Spleen (tissue), 11 donors: ENCODE results near the gene SASH3. TPM values are rescaled to one million over a fixed set of nuclear protein-coding genes. Genes with fewer than 3 reads are reported as not detected.
A peak's percentile ranks its signal among the peaks of the same experiment; 100 is the strongest.

ENCODE experiments used
- DNase-seq: peaks from one replicate; pipeline ENCODE4 v3.0.0-alpha.2; 2020
- H3K27ac ChIP-seq, 8 donors: fragments of 200-600 bp; sonication (generic) in 7 of 8; 1 replicate in 4 of 8; 2 replicates in 4 of 8; pipeline versions ENCODE4 v1.5.0 to v1.8.0; 2016 to 2021; ENCODE audit warnings: inconsistent platforms in 4 of 8, mild to moderate bottlenecking in 4 of 8, moderate library complexity in 1 of 8
- H3K27me3 ChIP-seq, 7 donors: fragments of 200-600 bp; sonication (generic) in 6 of 7; replicated peaks in 1 of 7; 1 replicate in 4 of 7; 2 replicates in 3 of 7; pipeline versions ENCODE4 v1.5.0 to v1.8.0; 2016 to 2021; ENCODE audit warnings: inconsistent platforms in 3 of 7, mild to moderate bottlenecking in 1 of 7
- H3K36me3 ChIP-seq, 6 donors: fragments of 200-600 bp; sonication (generic) in 5 of 6; 1 replicate in 4 of 6; 2 replicates in 2 of 6; pipeline versions ENCODE4 v1.5.0 to v1.8.0; 2016 to 2021; ENCODE audit warnings: inconsistent platforms in 2 of 6
- H3K4me1 ChIP-seq, 6 donors: fragments of 200-600 bp; sonication (generic) in 5 of 6; 1 replicate in 3 of 6; 2 replicates in 3 of 6; pipeline versions ENCODE4 v1.5.0 to v1.8.0; 2016 to 2021; ENCODE audit warnings: inconsistent platforms in 3 of 6
- H3K4me3 ChIP-seq, 8 donors: fragments of 200-600 bp; sonication (generic) in 7 of 8; 1 replicate in 4 of 8; 2 replicates in 4 of 8; pipeline versions ENCODE4 v1.5.0 to v1.8.0; 2016 to 2021; ENCODE audit warnings: inconsistent platforms in 4 of 8, mild to moderate bottlenecking in 4 of 8, moderate library complexity in 2 of 8
- H3K9me3 ChIP-seq, 8 donors: fragments of 200-600 bp; sonication (generic) in 7 of 8; 1 replicate in 4 of 8; 2 replicates in 4 of 8; pipeline versions ENCODE4 v1.5.0 to v1.8.0; 2016 to 2021; ENCODE audit warnings: inconsistent platforms in 4 of 8
- CTCF ChIP-seq, 11 experiments: fragments of 200-600 bp in 7 of 11; fragments of 450-650 bp in 4 of 11; sonication (generic) in 4 of 11; IDR thresholded peaks in 8 of 11; conservative IDR thresholded peaks in 3 of 11; 1 replicate in 7 of 11; 2 replicates in 4 of 11; pipeline versions ENCODE4 v1.4.0 to v1.8.0; 2016 to 2021; ENCODE audit warnings: antibody characterized with exemption in 11 of 11, inconsistent platforms in 4 of 11, mild to moderate bottlenecking in 1 of 11
- POLR2A ChIP-seq, 3 donors: fragments of 450-650 bp; IDR thresholded peaks; one replicate each; pipeline ENCODE4 v1.5.1; 2017; ENCODE audit warnings: antibody characterized with exemption in 3 of 3, mild to moderate bottlenecking in 1 of 3
- POLR2AphosphoS5 ChIP-seq, 3 donors: sonication (generic); formaldehyde crosslinking; IDR thresholded peaks; one replicate each; pipeline ENCODE4 v1.5.1; 2017; ENCODE audit warnings: antibody characterized with exemption in 3 of 3
- WGBS, 5 donors: extraction: QIAGEN DNeasy Blood & Tissue Kit in 3 of 5; methylation state at CpG; one replicate each; pipeline versions ENCODE4 v1.1.5 to v1.1.7; 2013 to 2018; 5-methylcytosine and 5-hydroxymethylcytosine counted together
- intact Hi-C: fragments of 100-400 bp; cut with DNase I; formaldehyde crosslinking; loops from one replicate; pipeline ENCODE4 v1.15.0; 2023; ENCODE audit warnings: low total_unique reads
- polyA plus RNA-seq, 3 donors: library from polyadenylated mRNA; stranded (reverse); fragments of 200-250 nt; gene quantifications; one replicate each; pipeline ENCODE4 v1.2.1, GENCODE V29; 2013
- total RNA-seq, 7 donors: library from RNA; depleted of rRNA in 3 of 7; stranded (reverse); fragments of >200 nt in 3 of 7; fragmentation: NEBNext Ultra II Directional in 4 of 7; extraction: Animal tissue kit (Norgen Biotek cat#: 25700) in 4 of 7; gene quantifications; one replicate each; pipeline versions ENCODE4 v1.1.0 to v1.2.1, GENCODE V29; 2016 to 2021
- donor health status: healthy with polysubstance abuse.
- donor health status: DM: no; HTN: no; CAD: no; lungs with moderate emphysema.
- donor health status: DM: no; HTN: no; CAD: no.
- donor health status: Bipolar disorder and iron deficiency.
- donor health status: healthy.
- donor health status: DM: no; HTN: no; CAD: no.
- donor health status: DM: yes; HTN: yes; CAD: no.

The SASH3 gene
- total and polyA plus RNA-seq, 10 donors: 111 to 204 (median 140) TPM

DNA sequence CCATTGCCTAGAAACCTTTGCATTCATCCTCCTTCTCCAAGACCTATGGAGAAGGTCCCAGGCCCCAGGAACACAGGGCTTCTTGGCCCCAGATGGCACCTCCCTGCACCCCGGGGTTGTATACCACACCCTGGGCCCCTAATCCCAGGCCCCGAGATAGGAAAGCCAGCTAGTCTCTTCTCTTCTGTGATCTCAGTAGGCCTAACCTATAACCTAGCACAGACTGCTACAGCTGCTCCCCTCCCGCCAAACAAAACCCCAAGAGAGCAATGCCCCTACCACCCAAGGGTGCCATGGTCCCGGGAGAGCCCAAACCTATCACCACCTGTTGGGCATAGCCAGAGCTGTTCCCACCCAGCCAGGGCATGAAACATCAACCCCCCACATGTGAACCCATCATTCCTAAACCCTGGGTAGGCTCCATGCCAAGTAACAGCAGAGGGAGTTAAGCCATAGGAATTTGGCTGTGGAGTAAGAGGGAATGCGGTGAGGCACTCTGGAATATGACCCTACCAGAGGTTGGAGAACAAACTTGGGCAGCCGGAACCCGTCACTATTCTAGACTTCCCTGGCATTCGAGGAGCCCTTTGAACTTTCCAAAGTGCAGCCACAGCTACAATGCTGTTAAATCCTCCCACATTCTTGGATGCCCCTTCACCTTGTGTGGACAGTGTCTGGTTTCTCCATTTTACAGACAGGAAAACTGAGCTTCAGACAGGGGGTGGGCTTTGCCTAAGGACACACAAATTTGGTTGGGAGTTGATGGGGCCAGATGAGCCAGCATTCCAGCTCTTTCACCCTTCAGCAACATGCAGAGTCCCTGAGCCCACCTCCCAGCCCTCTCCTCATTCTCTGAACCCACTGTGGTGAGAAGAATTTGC lies 10.9 kb upstream of the SASH3 start:
- no peaks in the 10 kb centered on the region for H3K36me3 ChIP-seq
- H3K4me1 ChIP-seq: peaks cover 9 to 68% (median 47%) of the 10 kb centered on the region in 6 donors
- DNase-seq: peak; percentile 64
- H3K27ac ChIP-seq: peak overlapping the region; percentile 31 to 89 (median 64)
- intact Hi-C loops: no loop called here
- H3K27me3 ChIP-seq: no peaks in the 10 kb centered on the region
- H3K4me3 ChIP-seq: peak overlapping the region in 1 of 8 donors; percentile 11
- TF ChIP-seq POLR2AphosphoS5 (IDR thresholded peaks at IDR 0.05) (no peak), POLR2A (IDR thresholded peaks at IDR 0.05) (no peak), CTCF (IDR thresholded peaks at IDR 0.05 in 8 of 11, conservative IDR thresholded peaks at IDR 0.05 in 3 of 11) (no peak)
- H3K9me3 ChIP-seq: no peaks in the 10 kb centered on the region
- 74 to 81% (median 77%) methylated on average over 8 of the region's 8 CpGs for WGBS, 5 donors

- TF ChIP-seq POLR2A (IDR thresholded peaks at IDR 0.05) (no peak), POLR2AphosphoS5 (IDR thresholded peaks at IDR 0.05) (peak in 2 of 3 donors; percentile 38 to 64)
- Histone ChIP-seq H3K4me1 (peaks cover 12 to 76% (median 51%) of the 10 kb centered on the region in 6 donors), H3K36me3 (no peaks in the 10 kb centered on the region), H3K27me3 (no peaks in the 10 kb centered on the region), H3K4me3 (peak overlapping the region in 1 of 8 donors; percentile 11), H3K9me3 (no peaks in the 10 kb centered on the region), H3K27ac (peak overlapping the region in 7 of 8 donors; percentile 29 to 89 (median 76))
- intact Hi-C loops: no loop called here
- DNase-seq: peak; percentile 91
- 15 to 64% (median 33%) methylated on average over 3 to 9 of the region's 9 CpGs for WGBS, 5 donors
Measured at GRCh38 chrX:129769467-129770154, 10.1 kb upstream of the SASH3 start.

DNA sequence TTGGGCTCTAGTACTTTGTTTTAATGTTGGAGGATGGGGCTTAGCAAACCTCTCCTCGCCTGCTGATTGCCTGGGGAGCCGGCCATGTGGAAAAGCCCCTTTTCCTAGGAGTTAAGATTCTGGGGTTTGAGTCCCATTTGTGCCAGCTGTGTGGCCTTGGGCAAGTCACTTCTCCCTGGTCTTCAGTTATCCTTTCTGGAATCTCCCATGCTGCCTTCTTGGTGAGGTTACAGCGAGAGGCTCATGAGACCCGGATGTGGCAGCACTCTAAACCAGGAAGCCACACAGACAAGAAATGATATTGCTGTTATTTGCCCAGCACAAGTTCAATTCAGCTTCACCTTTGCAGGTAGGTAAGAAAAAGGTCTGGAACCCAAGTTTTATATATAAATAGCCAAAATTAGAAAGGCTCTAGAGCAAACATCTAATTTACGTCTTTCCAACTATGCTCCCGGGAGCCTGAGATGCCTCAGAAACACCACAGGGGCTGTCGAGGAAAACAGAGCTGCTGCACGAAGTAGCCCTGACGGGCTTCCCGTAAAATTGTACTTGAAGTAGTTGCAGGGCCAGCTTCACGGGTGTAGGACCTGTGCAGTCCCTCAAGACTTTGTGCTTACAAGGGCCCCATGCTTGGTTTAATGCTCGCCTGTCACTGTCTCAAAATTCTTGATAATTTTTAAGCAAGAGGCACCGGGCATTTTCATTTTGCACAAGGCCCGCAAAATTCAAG lies 8.3 kb upstream of the SASH3 start:
- H3K9me3 ChIP-seq: no peaks in the 10 kb centered on the region
- TF ChIP-seq POLR2AphosphoS5 (IDR thresholded peaks at IDR 0.05): no peak
- TF ChIP-seq POLR2A (IDR thresholded peaks at IDR 0.05): no peak
- TF ChIP-seq CTCF (IDR thresholded peaks at IDR 0.05 in 8 of 11, conservative IDR thresholded peaks at IDR 0.05 in 3 of 11): no peak
- H3K36me3 ChIP-seq: no peaks in the 10 kb centered on the region
- no peaks in the 10 kb centered on the region for H3K27me3 ChIP-seq
- intact Hi-C loops: no loop called here
- H3K4me3 ChIP-seq: no peak overlapping the region
- peak overlapping the region in 7 of 8 donors; percentile 44 to 97 (median 93) for H3K27ac ChIP-seq
- WGBS, 5 donors: 60 to 73% (median 69%) methylated on average over 9 to 14 of the region's 14 CpGs
- peak; percentile 75 for DNase-seq
- peaks cover 15 to 94% (median 65%) of the 10 kb centered on the region in 6 donors for H3K4me1 ChIP-seq

DNA sequence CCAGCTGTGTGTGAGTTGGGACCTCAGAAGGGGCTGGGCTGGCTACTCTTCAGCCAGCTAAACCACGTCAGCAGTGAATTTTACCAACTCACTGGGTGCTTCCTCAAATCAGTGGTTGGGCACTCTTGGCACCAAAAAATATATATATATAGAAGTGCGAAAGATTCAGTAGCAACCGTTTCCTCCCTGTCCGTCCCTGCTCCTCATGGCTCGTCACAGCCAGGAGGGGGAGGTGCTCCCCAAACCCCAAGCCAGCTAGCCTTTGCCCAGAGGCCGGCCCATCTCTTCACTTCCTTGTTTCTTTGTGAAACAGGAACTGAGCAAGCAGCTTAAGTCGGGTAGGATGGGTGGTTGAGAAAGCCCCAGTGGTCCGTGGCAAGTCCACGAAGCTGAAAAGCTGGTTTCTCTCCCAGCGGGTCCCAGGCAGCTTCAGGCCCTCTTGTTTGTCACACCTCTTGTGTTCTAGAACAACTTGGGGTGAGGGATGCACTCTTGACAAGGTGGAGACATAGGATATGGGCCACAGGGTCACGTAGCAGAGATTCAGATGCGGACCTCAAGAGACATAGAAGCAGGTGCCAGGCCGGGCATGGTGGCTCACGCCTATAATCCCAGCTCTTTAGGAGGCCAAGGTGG lies 6.8 kb upstream of the SASH3 start:
- intact Hi-C loops: no loop called here

More for the DNA sequence above, 6.8 kb upstream of the SASH3 start:
- Histone ChIP-seq H3K27ac (peak overlapping the region; percentile 51 to 97 (median 88)), H3K4me3 (peak overlapping the region in 1 of 8 donors; percentile 43), H3K36me3 (no peaks in the 10 kb centered on the region), H3K27me3 (no peaks in the 10 kb centered on the region), H3K9me3 (no peaks in the 10 kb centered on the region), H3K4me1 (peaks cover 25 to 100% (median 78%) of the 10 kb centered on the region in 6 donors)
- TF ChIP-seq POLR2A (IDR thresholded peaks at IDR 0.05) (no peak), POLR2AphosphoS5 (IDR thresholded peaks at IDR 0.05) (peak; percentile 29 to 87 (median 82)), CTCF (IDR thresholded peaks at IDR 0.05 in 8 of 11, conservative IDR thresholded peaks at IDR 0.05 in 3 of 11) (peak in 2 of 11 experiments; percentile 17 to 18)
- DNase-seq: peak; percentile 96
- 22 to 56% (median 31%) methylated on average over 11 to 14 of the region's 14 CpGs for WGBS, 5 donors
